Stimulated activated CD4-positive, alpha-beta T cell treated with anti-CD3 and anti-CD28 coated beads, Interleukin-1b, Interleukin-23, amount 100 ng/mL, for 48 hours (primary cell): ENCODE measurements around the gene CTXND2.
"Not testable (repeated sequence)": the region's sequence is repeated elsewhere in the genome, so short reads cannot be mapped to it uniquely, and the experiment has no call there.

Experiments
- DNase-seq: peaks from one replicate; pipeline ENCODE4 v3.0.0-alpha.2; 2020

The CTXND2 gene

GRCh38 chr1:150893336-150893913 lies 6.5 kb downstream of the CTXND2 start:
- no peak for DNase-seq

GRCh38 chr1:150895618-150896017 lies 8.7 kb downstream of the CTXND2 start:
- DNase-seq, result no peak

GRCh38 chr1:150899795-150900194 lies 12.9 kb downstream of the CTXND2 start:
- DNase-seq, result not testable (repeated sequence)

GRCh38 chr1:150902346-150902745 lies 15.4 kb downstream of the CTXND2 start:
- no peak for DNase-seq

GRCh38 chr1:150902751-150903150 lies 15.8 kb downstream of the CTXND2 start:
- DNase-seq, result no peak

GRCh38 chr1:150905301-150905700 lies 18.4 kb downstream of the CTXND2 start:
- DNase-seq, result no peak

GRCh38 chr1:150906329-150906728 lies 19.4 kb downstream of the CTXND2 start:
- no peak for DNase-seq

GRCh38 chr1:150906813-150907212 lies 19.9 kb downstream of the CTXND2 start:
- no peak for DNase-seq

- DNase-seq, result no peak
Observed at GRCh38 chr1:150909585-150910180, 22.7 kb downstream of the CTXND2 start.

- no peak for DNase-seq
Observed at GRCh38 chr1:150912623-150913022, 25.7 kb downstream of the CTXND2 start.

- DNase-seq, result no peak
Observed at GRCh38 chr1:150917387-150917786, 30.5 kb downstream of the CTXND2 start.

- DNase-seq, result peak; percentile 83
Observed at GRCh38 chr1:150922519-150922975, 35.6 kb downstream of the CTXND2 start.

- no peak for DNase-seq
Observed at GRCh38 chr1:150925080-150925479, 38.1 kb downstream of the CTXND2 start.

- DNase-seq, result peak; percentile 97
Observed at GRCh38 chr1:150926097-150926741, 39.3 kb downstream of the CTXND2 start, which contains the start of gene SETDB1. Gene SETDB1 (plus strand): TSS chr1:150926363. CDS start chr1:150927715, 1,352 bp downstream.

- DNase-seq, result no peak
Observed at GRCh38 chr1:150927624-150928023, 40.7 kb downstream of the CTXND2 start.

GRCh38 chr1:150928286-150928685 lies 41.4 kb downstream of the CTXND2 start:
- no peak for DNase-seq

- not testable (repeated sequence) for DNase-seq
Observed at GRCh38 chr1:150928775-150929174, 41.8 kb downstream of the CTXND2 start.

- DNase-seq, result no peak
Observed at GRCh38 chr1:150931773-150932172, 44.8 kb downstream of the CTXND2 start.

- no peak for DNase-seq
Observed at GRCh38 chr1:150944856-150945255, 57.9 kb downstream of the CTXND2 start.

- no peak for DNase-seq
Observed at GRCh38 chr1:150954708-150955107, 67.8 kb downstream of the CTXND2 start.

- DNase-seq, result no peak
Observed at GRCh38 chr1:150955280-150955679, 68.3 kb downstream of the CTXND2 start.

GRCh38 chr1:150957666-150958065 lies 70.7 kb downstream of the CTXND2 start:
- DNase-seq, result no peak

- no peak for DNase-seq
Observed at GRCh38 chr1:150960646-150961045, 73.7 kb downstream of the CTXND2 start.

GRCh38 chr1:150961756-150962155 lies 74.8 kb downstream of the CTXND2 start:
- no peak for DNase-seq
